NCI-H1436 (cell line): ENCODE measurements around the gene GJA5.

Experiments
- DNase-seq: peaks from one replicate; lab custom pipeline; 2025; lab: John Stamatoyannopoulos, UW

The GJA5 gene

DNA sequence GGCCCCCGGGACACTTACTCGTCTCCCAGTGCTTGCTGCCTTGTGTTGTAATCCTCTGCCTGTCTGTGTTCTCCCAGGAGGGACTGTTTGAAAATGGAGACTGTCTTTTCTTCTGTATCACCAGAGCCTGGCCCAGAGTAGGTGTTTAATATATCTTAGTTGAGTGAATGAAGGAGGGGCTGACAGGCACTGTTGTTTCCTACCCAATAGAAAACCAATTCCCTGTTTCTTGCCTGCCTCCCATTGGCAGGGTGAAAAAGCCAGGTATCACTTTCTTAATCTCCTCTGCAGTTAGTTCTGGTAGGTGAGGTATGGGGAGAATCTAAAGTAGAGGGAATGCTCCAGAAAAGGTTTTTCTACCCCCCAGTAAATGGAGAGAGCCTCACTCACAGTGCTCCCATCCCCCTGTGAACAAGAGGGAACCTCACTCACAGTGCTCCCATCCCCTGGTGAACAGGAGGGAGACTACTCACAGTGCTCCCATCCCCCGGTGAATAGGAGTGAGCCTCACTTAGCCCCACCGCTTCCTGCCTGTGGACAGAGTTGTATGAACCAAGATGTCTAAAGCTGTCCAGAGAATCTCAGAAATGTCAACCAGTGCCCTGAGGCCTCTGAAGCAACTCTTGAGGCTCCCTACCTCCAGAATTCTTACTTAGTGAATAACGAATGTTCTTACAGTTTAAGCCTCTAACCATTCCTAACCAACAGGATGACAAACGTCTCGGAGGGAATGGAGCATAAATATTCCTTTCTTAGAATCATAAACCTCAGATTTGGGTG lies at the start of gene GJA5:
TSS of gene GJA5 (minus strand) at position 122 of the 780 bp plus-strand sequence. CDS start 1,364 bp downstream, outside the sequence.
- no peak for DNase-seq

DNA sequence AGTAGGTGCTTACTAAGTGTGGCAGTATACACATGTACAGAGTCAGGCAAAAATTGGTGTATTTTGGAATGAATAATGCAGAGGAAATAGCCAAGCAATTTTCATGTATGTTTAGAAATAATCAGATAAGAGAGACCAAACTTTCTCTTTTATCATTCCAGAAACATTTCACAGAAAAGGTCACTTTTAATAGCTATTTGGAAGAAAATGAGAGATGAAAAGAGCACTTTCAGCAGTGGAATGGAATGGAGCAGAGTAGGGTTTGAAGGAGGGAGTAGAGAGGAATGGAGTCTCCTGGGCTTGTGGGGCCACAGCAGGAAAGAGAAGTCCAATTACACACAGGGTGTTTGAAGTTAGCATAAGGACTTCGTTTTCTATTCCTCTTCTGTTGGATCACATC lies 48.8 kb upstream of the GJA5 start:
- no peak for DNase-seq

DNA sequence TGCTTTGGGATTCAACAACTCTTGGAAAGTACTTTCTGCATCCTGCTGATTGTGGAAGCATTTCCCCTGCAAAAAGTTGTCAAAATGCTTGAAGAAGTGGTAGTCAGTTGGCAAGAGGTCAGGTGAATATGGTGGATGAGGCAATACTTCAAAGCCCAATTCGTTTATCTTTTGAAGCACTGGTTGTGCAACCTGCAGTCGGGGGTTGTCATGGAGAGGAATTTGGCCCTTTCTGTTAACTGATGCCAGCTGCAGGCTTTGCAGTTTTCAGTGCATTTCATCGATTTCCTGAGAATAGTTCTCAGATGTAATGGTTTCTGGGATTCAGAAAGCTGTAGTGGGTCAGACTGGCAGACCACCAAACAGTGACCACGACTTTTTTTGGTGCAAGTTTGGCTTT lies 47.6 kb upstream of the GJA5 start:
- DNase-seq = no peak

DNA sequence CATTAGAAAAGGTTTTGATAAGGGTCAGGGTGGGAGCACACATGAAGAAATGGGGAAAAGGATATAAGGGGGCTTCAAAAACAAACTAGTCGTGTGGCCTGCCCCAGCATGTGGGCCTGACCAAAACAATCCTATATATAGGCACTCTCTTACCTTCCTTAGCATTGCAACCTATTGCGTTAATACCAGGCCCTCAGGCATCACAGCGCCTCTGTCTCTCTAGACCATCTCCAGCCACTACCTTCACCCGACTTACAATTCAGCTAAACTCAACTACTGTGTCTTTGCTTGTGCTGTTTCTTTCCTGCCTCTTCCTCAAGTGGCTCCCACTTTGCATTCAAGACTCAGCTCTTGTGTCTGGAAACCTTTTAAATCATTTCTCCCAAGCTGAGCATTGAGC lies 47.0 kb upstream of the GJA5 start:
- no peak for DNase-seq

DNA sequence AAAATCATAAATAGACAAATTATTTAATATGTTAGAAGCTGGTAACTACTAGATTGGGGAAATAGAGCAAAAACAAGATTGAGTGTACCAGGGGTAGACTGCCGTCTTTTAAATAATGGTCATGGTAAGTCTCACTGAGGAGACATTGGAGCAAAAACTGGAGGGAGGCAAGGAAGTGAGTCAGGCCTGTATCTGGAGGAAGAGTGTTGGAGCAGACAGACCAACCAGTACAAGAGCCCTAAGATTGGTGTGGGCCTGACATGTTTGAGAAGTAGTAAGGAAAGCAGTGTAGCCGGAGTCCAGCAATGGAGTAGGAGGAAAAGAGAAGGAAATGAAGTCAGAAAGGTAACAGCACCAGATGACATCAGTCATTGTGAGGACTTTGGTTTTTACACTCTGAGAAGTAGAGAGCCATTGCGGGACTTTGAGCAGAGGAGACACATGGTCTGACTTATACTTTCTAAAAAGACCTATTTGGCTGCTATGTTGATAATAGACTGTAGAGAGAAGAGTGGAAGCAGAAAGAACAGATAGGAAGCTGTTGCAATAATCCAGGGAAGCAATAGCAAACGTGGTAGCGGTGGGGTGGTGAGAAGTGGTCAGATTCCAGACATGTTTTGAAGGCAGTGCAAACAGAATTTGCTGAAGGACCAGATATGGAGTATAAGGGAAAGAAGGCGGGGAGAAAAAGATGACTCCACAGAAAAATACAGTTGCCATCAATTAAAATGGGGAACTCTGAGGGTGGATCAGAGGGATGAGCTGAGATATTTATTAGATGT lies 44.7 kb upstream of the GJA5 start:
- DNase-seq = no peak

DNA sequence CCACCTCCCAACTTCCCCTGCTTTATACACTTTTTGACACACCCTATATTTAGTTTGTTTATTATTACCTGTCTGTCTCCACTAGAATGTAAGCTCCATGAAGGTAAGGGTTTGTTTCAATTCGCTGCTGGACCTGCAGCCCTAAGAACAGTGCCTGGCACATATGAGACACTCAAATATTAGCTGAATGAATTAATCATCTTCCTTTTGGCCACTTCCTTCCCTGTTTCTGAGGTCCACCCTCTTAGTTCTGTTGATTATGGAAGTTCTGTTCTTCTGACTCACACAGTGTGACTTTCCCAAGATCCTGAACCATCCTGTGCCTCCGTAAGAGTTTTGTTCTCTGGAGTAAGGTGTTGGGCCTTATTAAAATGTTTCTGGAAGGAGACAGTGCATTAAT lies 40.4 kb upstream of the GJA5 start:
- DNase-seq = no peak

DNA sequence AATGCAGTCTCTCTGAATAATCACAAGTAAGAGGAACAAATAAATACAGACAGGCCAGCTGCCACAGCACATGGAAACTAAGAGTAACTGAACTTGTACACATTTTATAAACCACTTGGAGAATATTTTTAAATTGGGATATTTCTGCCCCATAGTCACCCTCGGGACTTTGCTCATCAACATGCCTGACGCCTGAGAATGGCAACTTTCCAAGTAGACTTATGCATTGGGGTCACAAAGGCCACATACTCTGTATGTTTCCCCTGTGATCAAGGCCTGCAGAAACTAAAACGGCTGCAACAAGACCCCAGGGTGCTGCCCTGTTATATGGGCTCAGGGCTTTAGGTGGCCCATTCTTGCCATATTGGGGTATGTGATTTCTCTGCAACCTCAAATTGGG lies 38.3 kb upstream of the GJA5 start:
- no peak for DNase-seq

DNA sequence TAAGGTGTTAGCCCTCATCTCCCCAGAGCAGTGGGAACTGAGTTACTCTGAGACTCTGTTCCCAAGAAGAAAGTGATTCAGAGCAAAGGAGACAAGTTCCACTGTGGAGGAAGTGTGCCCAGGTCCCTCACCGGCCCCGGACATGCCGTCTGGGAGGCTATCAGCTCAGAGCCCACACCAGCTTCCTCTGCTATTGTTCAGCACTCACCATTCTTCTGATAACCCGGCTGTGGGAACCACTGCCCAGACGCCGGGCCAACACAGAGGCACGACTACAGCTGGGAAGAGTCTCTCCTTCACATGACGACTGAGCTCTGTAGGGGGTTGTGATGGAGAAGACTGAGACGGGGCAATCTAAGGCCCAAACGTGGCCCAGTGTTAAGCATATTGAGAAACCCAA lies 34.2 kb upstream of the GJA5 start:
- DNase-seq = no peak

DNA sequence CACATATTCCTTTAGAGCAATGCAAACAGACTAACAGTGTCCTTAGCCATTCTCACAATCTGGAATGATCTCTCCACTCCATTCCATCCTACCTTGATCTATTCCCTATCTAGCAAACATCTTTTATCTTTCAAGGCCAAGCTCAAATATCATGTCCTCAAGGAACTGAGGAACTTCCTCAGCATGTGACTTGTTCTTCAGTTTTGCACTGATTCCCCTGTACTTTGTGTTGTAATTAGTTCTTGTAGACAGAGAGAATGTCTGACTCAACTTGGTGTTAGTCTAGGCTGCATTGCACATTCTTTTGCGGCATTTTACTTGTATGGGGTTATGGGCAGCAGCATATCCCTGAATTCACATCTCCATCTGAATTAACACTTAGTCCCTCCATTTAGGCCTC lies 31.5 kb upstream of the GJA5 start:
- no peak for DNase-seq

DNA sequence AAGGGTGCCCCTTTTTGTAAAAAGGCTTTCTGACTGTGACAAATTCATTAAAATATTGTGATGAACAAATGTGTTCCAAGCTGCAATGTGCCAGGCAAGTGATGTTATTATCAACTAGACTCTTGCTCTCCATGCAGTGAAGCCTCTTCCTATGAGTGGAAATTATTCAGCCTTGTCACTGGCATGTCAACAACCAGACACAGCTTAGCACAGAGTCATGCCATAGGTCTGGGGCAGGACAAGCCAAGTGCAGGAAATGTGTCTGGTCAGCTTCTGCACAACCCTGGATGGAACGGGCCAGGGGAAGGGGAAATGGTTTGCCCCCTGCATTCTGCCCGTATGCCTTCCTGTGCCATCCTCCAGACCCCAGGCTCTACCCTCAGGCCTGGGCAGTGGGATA lies 27.4 kb upstream of the GJA5 start:
- DNase-seq = no peak

DNA sequence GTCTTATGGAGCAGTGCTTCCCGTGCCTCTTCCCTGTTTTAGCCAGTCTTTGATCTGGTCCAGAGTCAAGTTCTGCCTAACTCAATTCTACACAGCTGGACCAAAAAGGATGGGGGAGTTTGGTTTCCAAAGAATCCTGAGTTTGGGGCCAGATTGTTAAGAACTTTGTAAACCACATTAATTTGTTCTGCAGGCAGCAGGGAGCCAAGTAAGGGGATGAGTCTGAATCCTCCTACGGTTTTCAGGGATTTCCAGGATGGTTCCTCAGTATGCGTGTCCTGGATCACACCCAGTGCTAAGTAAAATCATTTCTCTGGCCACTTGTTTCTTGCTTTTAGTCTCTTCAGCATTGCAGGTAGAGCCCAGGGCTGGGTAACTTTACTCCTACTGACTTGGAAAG lies 26.1 kb upstream of the GJA5 start:
- no peak for DNase-seq

DNA sequence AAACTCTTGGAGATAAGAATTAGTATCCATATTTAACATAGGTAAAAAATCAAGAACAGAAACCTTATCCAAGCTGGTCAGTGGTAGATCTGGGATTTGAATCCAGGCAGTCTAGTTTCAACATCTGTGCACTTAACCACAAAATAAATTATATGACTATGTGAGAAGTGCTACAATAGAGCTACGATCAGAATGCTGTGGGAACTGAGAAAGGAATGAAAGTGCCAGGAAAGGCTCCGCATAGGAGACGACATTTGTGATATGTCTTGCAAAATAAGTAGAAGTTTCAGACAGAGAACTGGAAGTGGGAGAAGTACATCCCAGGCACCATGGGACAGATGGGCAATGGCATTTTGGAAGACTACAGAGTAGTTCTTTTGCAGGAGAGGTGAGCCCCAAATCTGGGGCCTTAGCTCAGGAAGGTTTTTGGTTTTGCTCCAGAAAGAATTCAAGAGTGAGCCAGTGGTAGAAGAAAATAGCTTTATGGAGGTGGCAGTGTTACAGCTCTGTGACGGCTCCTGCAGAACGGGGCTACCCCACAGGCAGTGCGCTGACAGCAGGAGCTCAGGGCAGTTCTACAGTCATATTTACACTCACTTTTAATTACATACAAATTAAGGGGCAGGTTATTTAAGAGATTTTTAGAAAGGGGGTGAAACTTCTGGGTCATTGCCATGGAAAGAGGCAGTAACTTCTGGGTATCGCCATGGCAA lies 25.5 kb upstream of the GJA5 start:
- DNase-seq = no peak

DNA sequence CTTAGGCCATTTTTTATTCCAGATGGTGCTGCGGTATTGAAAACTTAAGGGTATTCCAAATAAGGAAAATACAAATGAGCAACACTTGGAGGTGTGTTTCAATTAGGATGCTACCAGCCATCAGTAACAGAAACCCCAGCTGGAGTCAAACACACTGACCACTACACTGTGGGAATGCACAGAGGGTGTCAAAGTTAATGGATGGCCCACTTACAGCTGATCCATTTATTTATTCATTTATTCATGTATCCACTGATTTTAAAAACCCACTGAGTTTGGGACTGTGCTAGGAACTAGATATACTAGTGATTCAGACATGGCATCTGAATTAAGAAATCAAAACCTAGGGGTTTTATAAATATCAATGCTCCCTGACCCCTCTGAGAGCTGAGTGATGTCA lies 24.5 kb upstream of the GJA5 start:
- DNase-seq = no peak

DNA sequence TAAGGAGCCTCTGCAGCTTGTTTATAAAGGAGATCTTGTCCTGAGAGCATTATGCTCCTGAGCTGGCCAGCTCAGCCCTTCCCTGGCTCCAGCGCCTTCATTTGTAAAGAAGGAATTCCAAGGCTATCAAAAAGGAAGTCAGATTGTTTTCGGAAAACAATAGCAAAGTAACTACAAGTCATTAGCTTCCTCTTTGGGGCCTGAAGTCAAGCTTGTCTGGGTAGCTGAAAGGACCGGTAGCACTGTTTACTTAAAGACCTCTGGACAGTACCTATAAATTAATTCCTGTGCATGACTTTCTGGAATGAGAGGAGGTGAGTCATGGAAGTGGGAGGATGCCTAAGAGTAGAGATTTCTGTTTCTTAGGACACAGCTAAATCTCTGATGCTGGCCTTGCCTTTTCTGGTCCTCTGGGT lies 20.7 kb upstream of the GJA5 start:
- DNase-seq = no peak

DNA sequence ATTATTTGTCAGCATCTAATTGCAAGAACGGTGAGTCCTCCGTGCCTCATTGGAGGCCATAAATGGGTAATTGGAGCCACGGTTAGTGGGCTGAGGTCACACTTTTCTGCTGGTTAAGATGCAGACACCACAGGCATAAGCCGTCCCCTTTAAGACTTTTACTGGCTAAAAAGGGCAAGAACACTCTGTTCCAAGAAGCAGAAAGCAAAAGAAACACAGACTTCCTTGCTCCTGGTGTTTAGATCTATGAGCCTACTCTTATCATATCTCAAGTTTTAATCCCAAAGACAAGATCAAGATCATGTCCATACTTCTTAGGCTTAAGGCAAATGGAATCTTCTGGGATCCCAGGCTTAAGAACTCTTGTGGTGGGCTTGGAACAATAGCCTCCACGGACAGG lies 17.3 kb upstream of the GJA5 start:
- no peak for DNase-seq

DNA sequence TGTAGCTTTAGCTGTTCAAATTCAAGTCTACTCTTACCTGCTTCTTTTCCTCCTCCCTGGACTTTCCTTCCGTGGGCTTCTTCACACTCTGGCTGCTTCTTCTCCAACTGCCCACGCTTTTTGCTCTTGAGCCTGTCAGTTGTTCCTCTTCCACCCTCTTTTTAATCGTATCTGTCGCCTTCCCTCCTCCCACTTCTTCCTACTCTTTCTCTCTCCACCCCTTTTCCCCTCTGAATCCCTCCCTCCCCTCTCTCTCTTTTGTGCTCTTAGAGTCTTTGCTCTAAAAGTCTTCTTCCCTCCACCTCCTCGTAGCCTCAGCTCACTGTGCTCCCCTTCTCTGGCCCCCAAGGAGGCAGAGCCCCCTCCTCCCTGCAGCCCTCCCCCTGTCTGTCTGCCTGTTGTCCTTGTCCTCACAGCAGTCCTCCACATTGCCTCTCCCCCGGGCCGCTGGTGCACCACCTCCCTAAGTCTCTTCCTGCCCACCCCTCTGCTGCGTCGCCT lies 12.9 kb upstream of the GJA5 start:
- DNase-seq = no peak

DNA sequence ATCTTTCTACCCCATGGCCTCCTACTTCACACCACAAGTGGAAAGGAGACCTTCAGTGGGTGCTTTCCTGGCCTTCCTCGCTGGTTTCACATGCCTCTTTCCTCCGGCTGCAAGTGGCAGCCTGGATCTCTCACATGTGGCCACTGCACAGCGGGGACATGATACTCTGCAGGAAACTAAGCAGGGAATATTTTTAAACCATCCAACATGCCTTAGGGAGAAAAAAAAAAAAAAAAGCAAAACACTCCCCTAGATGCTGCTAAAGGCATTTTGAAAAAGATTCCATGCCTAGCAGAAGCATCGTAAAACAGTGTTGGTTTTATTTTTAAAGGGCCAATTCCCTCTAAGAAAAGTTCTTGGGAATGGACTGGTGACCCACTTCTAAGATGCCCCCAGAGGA lies 12.2 kb upstream of the GJA5 start:
- no peak for DNase-seq

DNA sequence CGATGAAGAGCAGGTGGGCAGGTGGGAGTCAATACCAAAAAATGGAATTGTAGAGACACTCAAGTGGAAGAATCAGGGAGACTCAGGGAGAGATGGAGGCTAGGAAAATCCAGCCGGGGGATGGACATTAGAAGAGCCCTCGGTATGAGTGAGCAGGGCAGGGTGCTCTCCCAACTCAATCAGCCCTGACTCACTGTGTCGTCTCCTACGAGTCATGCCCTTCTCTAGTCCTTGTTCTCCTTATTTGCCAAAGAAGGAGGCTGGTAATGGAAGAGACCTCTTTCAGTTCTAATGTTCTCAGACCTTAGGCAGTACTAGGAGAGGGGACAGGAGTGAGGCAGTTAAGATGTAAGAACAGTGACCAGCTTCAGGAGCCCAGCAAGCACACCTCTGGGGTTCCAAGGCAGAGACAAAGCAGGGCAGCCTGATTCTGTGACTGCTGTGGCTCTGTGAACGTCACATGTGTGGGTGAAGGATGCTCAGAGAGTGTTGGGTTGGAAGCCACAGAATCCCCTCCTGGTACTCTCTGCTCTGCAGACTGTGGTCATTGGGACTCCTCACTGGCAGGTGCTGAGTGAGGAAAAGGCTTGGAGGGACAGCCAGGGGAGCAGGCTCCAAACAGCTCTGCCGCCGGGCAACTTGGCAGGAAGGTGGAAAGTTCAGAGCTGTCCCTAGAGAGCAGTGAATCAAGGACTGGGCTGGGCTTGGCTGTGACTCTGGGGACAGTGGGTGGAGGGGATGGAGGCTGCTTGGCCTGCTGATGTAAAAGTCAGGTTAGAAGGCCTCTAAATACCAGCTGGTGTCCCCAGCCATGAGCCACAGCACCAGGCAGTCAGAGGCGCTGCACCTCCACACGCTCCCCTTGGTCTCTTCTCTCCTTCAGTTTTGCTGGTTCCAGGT lies 11.1 kb upstream of the GJA5 start:
- DNase-seq = no peak

DNA sequence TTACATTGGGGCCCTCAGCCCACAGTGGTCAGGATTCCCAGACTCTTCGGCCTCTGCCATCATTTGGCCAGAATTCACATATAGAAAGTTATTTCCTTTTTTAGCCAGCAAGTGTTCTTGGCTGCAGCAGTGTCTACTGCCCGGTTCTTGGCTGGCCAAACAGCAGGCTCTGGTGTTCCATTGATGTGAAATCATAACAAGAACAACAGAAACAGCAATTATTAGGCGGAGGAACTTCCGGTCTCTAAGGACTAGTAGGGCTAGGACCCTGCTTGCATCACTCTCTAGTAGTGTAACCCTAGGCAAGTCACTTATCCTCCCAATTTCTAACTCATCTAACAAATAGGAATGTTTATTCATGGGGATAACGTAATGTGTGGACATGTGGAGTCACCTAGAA lies 8.7 kb upstream of the GJA5 start:
- no peak for DNase-seq

DNA sequence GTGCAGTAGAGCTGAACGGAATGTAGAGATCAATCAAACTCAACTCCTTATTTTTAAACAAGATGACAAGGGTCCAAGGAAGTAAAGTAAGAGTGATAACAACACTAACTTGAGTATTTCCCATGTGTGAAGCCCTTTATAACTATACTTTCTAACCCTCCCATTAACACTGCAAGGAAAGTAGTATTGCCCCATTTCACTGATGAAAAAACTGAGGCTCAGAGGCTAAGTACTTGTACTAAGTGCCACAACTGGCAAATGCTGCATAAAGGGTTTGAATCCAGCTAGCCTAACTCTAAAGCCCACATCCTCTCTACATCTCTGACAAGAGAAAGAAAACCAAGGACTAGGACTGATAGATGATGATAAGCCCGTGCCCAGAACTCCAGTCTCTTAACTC lies 8.2 kb upstream of the GJA5 start:
- DNase-seq = no peak

DNA sequence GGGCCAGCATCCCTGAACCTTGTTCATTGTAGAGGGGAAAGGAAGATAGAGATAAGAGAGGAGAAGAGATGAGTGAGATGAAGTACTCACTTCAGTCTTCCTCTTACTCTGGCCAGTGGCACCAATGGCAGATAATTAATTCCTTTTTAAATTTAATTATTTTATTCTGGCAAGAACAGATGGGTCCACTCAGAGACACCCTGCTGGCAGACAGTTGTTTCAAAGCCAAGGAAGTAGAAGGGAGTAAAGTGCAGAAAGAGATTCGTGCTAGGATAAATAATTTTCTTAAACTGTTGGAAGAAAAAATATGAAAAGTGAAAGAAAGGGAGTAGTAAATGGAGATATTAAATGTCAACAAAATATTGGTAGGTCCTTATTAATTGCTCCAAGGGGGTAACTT lies 7.7 kb upstream of the GJA5 start:
- no peak for DNase-seq
